GM12878 (cell line): ENCODE measurements around the gene ASIP. TPM values are rescaled to one million over a fixed set of nuclear protein-coding genes. Genes with fewer than 3 reads are reported as not detected.

Source experiments
- ATAC-seq: fragments of 200-7000 bp; cut with Tn5 transposase; 3 replicates; pipeline ENCODE4 v1.9.1; 2020; ENCODE audit warnings: mild to moderate bottlenecking, moderate library complexity
- BruUV-seq: library from RNA; stranded (reverse); fragments of 400-500 nt; replicated peaks from 2 replicates; lab custom pipeline; 2021; lab: Mats Ljungman, UMichigan
- CTCF ChIA-PET: fragments of 300-600 bp; sonication (Branson Sonifier 250); formaldehyde crosslinking; extraction: SDS; loops from one replicate; lab custom pipeline; 2021; ENCODE audit warnings: inconsistent platforms; lab: Yijun Ruan, JAX
- POLR2A ChIA-PET: fragments of 350-600 bp; formaldehyde crosslinking; extraction: SDS; loops from one replicate; lab custom pipeline; 2021; ENCODE audit warnings: inconsistent platforms; lab: Charles Lee
- RAD21 ChIA-PET: fragments of 300-600 bp; sonication (Branson Sonifier 250); formaldehyde crosslinking; loops from one replicate; lab custom pipeline; 2023; ENCODE audit warnings: antibody characterized with exemption; ENCODE audit not compliant: unreplicated experiment; lab: Charles Lee
- SMC1A ChIA-PET: fragments of 300-600 bp; sonication (Branson Sonifier 250); formaldehyde crosslinking; loops from one replicate; lab custom pipeline; 2023; ENCODE audit not compliant: unreplicated experiment, uncharacterized antibody; lab: Charles Lee
- DNase-seq: peaks from one replicate; pipeline ENCODE4 v3.0.0-alpha.2; 2011; ENCODE audit warnings: low read depth, low spot score
- FAIRE-seq: peaks from 3 replicates; lab custom pipeline; 2011; peaks lifted over from hg19 to GRCh38; lab: Jason Lieb, UNC
- H2AFZ ChIP-seq: 2 replicates; pipeline ENCODE4 v1.6.0; 2011; ENCODE audit warnings: low read depth, low read length, control low read depth; ENCODE audit not compliant: control insufficient read depth
- H3K27ac ChIP-seq: 2 replicates; pipeline ENCODE4 v1.5.1; 2011; ENCODE audit warnings: control low read depth; ENCODE audit not compliant: control insufficient read depth, insufficient read depth
- H3K27me3 ChIP-seq, 2 experiments: replicated peaks in 1 of 2; 2 replicates each; pipeline versions ENCODE4 v1.6.0 to v1.6.1; 2011; ENCODE audit warnings: low read length in 1 of 2; ENCODE audit not compliant: control insufficient read depth in 2 of 2, insufficient read depth in 2 of 2
- H3K36me3 ChIP-seq, 2 experiments: 2 replicates each; pipeline ENCODE4 v1.5.1; 2011; ENCODE audit warnings: low read length in 1 of 2; ENCODE audit not compliant: control insufficient read depth in 2 of 2, insufficient read depth in 2 of 2
- H3K4me1 ChIP-seq: 2 replicates; pipeline ENCODE4 v1.6.1; 2011; ENCODE audit warnings: mild to moderate bottlenecking, low read length, moderate library complexity, mixed read lengths; ENCODE audit not compliant: control insufficient read depth, insufficient read depth
- H3K4me2 ChIP-seq: 2 replicates; pipeline ENCODE4 v1.6.0; 2011; ENCODE audit warnings: control low read depth; ENCODE audit not compliant: control insufficient read depth, insufficient read depth
- H3K4me3 ChIP-seq: fragments of 200-600 bp; sonication (generic); 2 replicates; pipeline ENCODE4 v1.5.1; 2016
- H3K79me2 ChIP-seq: 2 replicates; pipeline ENCODE4 v1.6.0; 2011; ENCODE audit warnings: low read length; ENCODE audit not compliant: control insufficient read depth, insufficient read depth
- H3K9ac ChIP-seq: 2 replicates; pipeline ENCODE4 v1.8.0; 2011; ENCODE audit warnings: low read length, control low read depth, mixed read lengths; ENCODE audit not compliant: control insufficient read depth, insufficient read depth
- H3K9me3 ChIP-seq: replicated peaks from 3 replicates; pipeline ENCODE4 v1.5.1; 2011; ENCODE audit warnings: mild to moderate bottlenecking, low read length; ENCODE audit not compliant: control insufficient read depth, insufficient read depth
- H4K20me1 ChIP-seq: 2 replicates; pipeline ENCODE4 v1.6.0; 2011; ENCODE audit not compliant: control insufficient read depth, insufficient read depth
- ATF2 ChIP-seq: IDR thresholded peaks from 2 replicates; pipeline ENCODE4 v1.6.1; 2012; ENCODE audit warnings: low read length, inconsistent platforms
- E4F1 ChIP-seq: fragments of 450-650 bp; IDR thresholded peaks from 2 replicates; pipeline ENCODE4 v1.6.1; 2018; ENCODE audit warnings: borderline replicate concordance, mild to moderate bottlenecking; ENCODE audit not compliant: partially characterized antibody
- MTA3 ChIP-seq: IDR thresholded peaks from 2 replicates; pipeline ENCODE4 v1.6.1; 2012; ENCODE audit warnings: low read length, inconsistent platforms, borderline replicate concordance
- MXI1 ChIP-seq: fragments of 150-350 bp; IDR thresholded peaks from 2 replicates; pipeline ENCODE4 v1.6.1; 2011; ENCODE audit warnings: low read depth, mild to moderate bottlenecking, inconsistent platforms, low read length, improper control_type of control experiment
- RAD21 ChIP-seq: IDR thresholded peaks from 2 replicates; pipeline ENCODE4 v1.6.1; 2011; ENCODE audit warnings: mild to moderate bottlenecking, low read depth, low read length, moderate library complexity; ENCODE audit not compliant: insufficient read depth
- RFX5 ChIP-seq: IDR thresholded peaks from 2 replicates; pipeline ENCODE4 v1.6.1; 2011; ENCODE audit warnings: low read depth, low read length, improper control_type of control experiment
- ZNF622 ChIP-seq: fragments of 450-650 bp; IDR thresholded peaks from 2 replicates; pipeline ENCODE4 v1.6.1; 2017; ENCODE audit warnings: mild to moderate bottlenecking, inconsistent platforms
- WGBS: methylation state at CpG from one replicate; pipeline ENCODE4 v1.1.6; 2016; ENCODE audit warnings: low lambda C conversion rate; ENCODE audit not compliant: insufficient replicate concordance, insufficient coverage; ENCODE audit errors: missing lambda C conversion rate; 5-methylcytosine and 5-hydroxymethylcytosine counted together
- in situ Hi-C: fragments of 300-500 bp; cut with MboI; formaldehyde crosslinking; loops from 9 replicates; pipeline ENCODE4 v1.14.3; 2018; ENCODE audit warnings: mixed read lengths
- intact Hi-C: fragments of 100-400 bp; cut with micrococcal nuclease; formaldehyde crosslinking; loops from one replicate; pipeline ENCODE4 v1.14.2; 2022; ENCODE audit not compliant: unreplicated experiment
- polyA plus RNA-seq, 11 experiments: library from polyadenylated mRNA; depleted of rRNA in 4 of 11; unstranded in 6 of 11; stranded (reverse) in 5 of 11; fragments of >200 nt; fragmentation: Nextera tagmentation in 4 of 11; fragmentation: Illumina TruSeq in 1 of 11; extraction: Ambion mirVana in 4 of 11; extraction: Trizol in 1 of 11; gene quantifications; 1 replicate in 1 of 11; 2 replicates in 10 of 11; pipeline versions ENCODE4 v1.2.1 to v1.2.3, GENCODE V29; 2011 to 2016; ENCODE audit warnings: inconsistent platforms in 2 of 11, missing spikeins in 2 of 11, low read depth in 1 of 11
- total RNA-seq, 4 experiments: library from RNA; depleted of rRNA in 3 of 4; stranded (reverse); fragments of >200 nt in 3 of 4; fragmentation: Illumina TruSeq in 1 of 4; extraction: Trizol in 1 of 4; gene quantifications; 2 replicates each; pipeline versions ENCODE4 v1.2.1 to v1.2.3, GENCODE V29; 2013 to 2021
- TF ChIP-seq, protein P1 (sequence below): fragments of 450-650 bp; IDR thresholded peaks from 2 replicates; pipeline ENCODE4 v1.6.1; 2014; ENCODE audit warnings: mild to moderate bottlenecking
- TF ChIP-seq, protein P2 (sequence below): IDR thresholded peaks from 2 replicates; pipeline ENCODE4 v1.6.1; 2012; ENCODE audit warnings: low read depth, low read length, improper control_type of control experiment
- TF ChIP-seq, protein P3 (sequence below), 3 experiments: IDR thresholded peaks in 2 of 3; conservative IDR thresholded peaks in 1 of 3; 2 replicates each; pipeline ENCODE4 v1.5.1; 2011; ENCODE audit warnings: low read depth in 3 of 3, low read length in 3 of 3, mild to moderate bottlenecking in 3 of 3, control low read depth in 2 of 3, moderate library complexity in 2 of 3, inconsistent platforms in 1 of 3, mixed read lengths in 1 of 3; ENCODE audit not compliant: control insufficient read depth in 2 of 3, insufficient read depth in 1 of 3; ENCODE audit errors: extremely low read depth in 1 of 3

Gene ASIP
- total and polyA plus RNA-seq, 10 of the 15 experiments (the other 5 are each of a cell fraction or from before 2014, with no cell fraction given) = 0.29 TPM; not detected in 9

DNA sequence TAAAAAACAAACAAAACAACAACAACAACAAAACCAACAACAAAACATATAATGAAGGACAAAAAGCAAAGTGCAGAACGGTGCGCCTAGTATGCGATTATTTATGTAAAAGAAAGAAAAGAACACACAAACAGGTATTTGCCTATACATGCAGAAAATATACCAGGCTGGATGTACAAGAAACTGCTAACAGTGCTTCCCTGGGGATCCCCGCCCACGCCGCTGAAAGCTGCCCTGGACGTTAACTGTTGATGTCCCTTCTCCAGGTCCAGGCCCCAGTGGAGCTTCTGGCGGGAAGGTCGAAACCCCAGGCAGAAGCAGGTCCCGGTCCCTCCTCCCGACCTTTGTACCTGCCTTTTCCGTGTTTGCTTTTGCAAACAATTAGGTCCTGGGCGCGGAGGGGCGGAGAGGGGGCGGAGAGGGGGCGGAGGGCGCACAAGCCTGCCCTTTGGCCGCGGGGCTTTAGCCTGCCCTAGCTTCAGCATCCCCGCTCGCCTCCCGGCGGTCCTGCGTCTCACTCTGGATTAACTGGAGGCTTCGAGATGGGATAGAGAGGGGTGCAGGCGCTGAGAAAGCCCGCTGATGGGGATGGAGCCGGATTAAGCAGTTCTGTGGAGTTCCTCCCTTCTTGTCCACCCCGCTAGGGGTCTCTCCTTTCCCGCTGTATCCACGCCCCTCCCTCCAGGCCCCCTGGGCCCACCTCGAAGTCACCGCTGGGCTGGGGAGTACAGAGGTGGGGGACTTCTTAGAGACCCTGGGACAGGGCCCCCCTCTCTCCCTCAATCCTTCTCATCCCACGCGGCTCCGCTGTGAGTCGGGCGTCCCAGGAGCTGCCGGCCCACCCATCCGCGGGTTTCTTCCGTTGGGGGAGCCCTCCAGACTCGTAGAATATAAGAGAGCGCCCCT, 70.1 kb downstream of the ASIP start:
- 0 out of 3 replicates have a peak, but pooled peaks have one; percentile 6 for ATAC-seq
- 11% methylated on average over 41 of the region's 45 CpGs for WGBS
- DNase-seq = no peak
- Histone ChIP-seq H2AFZ (no peak overlapping the region), H3K27me3 (peaks cover 0 to 9% of the 10 kb centered on the region in 2 experiments; a peak in 1 of 4 replicates)
- TF ChIP-seq, protein P1, sequence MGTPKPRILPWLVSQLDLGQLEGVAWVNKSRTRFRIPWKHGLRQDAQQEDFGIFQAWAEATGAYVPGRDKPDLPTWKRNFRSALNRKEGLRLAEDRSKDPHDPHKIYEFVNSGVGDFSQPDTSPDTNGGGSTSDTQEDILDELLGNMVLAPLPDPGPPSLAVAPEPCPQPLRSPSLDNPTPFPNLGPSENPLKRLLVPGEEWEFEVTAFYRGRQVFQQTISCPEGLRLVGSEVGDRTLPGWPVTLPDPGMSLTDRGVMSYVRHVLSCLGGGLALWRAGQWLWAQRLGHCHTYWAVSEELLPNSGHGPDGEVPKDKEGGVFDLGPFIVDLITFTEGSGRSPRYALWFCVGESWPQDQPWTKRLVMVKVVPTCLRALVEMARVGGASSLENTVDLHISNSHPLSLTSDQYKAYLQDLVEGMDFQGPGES = no peak
- TF ChIP-seq RFX5 = no peak
- TF ChIP-seq ATF2 = no peak
- peak; percentile 22; the same call in 1 of the 2 replicates for TF ChIP-seq RAD21
- TF ChIP-seq ZNF622 = no peak
- no peak for TF ChIP-seq MXI1
- no peak for TF ChIP-seq E4F1
- TF ChIP-seq, protein P2, sequence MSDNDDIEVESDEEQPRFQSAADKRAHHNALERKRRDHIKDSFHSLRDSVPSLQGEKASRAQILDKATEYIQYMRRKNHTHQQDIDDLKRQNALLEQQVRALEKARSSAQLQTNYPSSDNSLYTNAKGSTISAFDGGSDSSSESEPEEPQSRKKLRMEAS = no peak
- TF ChIP-seq MTA3 = no peak
- TF ChIP-seq, protein P3, sequence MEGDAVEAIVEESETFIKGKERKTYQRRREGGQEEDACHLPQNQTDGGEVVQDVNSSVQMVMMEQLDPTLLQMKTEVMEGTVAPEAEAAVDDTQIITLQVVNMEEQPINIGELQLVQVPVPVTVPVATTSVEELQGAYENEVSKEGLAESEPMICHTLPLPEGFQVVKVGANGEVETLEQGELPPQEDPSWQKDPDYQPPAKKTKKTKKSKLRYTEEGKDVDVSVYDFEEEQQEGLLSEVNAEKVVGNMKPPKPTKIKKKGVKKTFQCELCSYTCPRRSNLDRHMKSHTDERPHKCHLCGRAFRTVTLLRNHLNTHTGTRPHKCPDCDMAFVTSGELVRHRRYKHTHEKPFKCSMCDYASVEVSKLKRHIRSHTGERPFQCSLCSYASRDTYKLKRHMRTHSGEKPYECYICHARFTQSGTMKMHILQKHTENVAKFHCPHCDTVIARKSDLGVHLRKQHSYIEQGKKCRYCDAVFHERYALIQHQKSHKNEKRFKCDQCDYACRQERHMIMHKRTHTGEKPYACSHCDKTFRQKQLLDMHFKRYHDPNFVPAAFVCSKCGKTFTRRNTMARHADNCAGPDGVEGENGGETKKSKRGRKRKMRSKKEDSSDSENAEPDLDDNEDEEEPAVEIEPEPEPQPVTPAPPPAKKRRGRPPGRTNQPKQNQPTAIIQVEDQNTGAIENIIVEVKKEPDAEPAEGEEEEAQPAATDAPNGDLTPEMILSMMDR (IDR thresholded peaks at IDR 0.05 in 2 of 3, conservative IDR thresholded peaks at IDR 0.05 in 1 of 3; ENCODE audit: control insufficient read depth in 2 of 3, extremely low read depth in 1 of 3, insufficient read depth in 1 of 3, low read depth in 3 of 3, low read length in 3 of 3) = peak; percentile 0 to 16 (median 2); a peak in 1 of 6 replicates
- TF ChIP-seq, all 136 proteins: peak for 2
- Histone ChIP-seq H3K36me3 (no peaks in the 10 kb centered on the region), H3K4me1 (peaks cover 8% of the 10 kb centered on the region; the same call in 1 of the 2 replicates), H4K20me1 (no peaks in the 10 kb centered on the region), H3K9me3 (no peaks in the 10 kb centered on the region), H3K4me3 (no peak overlapping the region), H3K79me2 (no peaks in the 10 kb centered on the region), H3K4me2 (no peak overlapping the region), H3K27ac (no peak overlapping the region), H3K9ac (no peak overlapping the region)
- SMC1A ChIA-PET = interaction anchor here (0.6 to 3.7 kb wide), 21 partner anchors 9 to 523 kb away, joined by 3 to 46 read pairs (median 6); partner anchors contain the start of genes AHCY and DYNLRB1
- in situ Hi-C loops (loop anchor here (5.0 kb wide), 2 partner anchors 206 to 456 kb away; partner anchors contain the start of gene DYNLRB1), intact Hi-C loops (loop anchor here (1.0 to 5.0 kb wide), 4 partner anchors 162 to 456 kb away; no protein-coding TSS in a partner anchor)
- FAIRE-seq = no peak
- RAD21 ChIA-PET = interaction anchor here (0.6 to 3.7 kb wide), 25 partner anchors 9 to 458 kb away, joined by 3 to 58 read pairs (median 10); partner anchors contain the start of genes AHCY, DYNLRB1 and ITCH
- CTCF ChIA-PET = interaction anchor here (1.0 to 5.8 kb wide), 30 partner anchors 9 to 457 kb away, joined by 3 to 83 read pairs (median 13); partner anchors contain the start of genes AHCY, DYNLRB1, ITCH and TP53INP2
- BruUV-seq = no TSS peak
- POLR2A ChIA-PET = no interaction called here
